Hematopoietic multipotent progenitor cell treated with erythropoietin and hydrocortisone succinate and interleukin-3 and kit ligand, for 8 days (in vitro differentiated cells): ENCODE results near the gene CTNNA2.

Experiments used
- DNase-seq: peaks from one replicate; pipeline ENCODE4 v3.0.0-alpha.2; 2015

CTNNA2 gene

DNA sequence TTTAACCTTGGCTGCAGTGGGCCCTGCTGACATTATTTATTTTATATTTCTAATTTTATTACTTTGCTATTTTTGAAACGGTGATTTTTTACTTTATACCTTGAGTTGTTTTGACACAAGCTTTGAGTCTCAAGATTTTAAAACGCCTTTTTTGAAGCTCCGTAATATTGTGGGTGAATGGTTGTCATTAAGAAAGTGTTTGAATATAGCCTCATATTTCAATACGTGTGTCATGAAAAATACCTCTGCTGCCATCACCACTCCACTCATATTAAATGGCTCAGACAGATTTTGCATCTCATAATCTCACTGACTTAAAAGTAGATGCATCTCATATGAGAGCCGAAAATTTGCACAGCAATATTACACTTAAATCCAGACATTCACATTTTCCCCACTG lies 106.6 kb downstream of the CTNNA2 start:
- no peak for DNase-seq

DNA sequence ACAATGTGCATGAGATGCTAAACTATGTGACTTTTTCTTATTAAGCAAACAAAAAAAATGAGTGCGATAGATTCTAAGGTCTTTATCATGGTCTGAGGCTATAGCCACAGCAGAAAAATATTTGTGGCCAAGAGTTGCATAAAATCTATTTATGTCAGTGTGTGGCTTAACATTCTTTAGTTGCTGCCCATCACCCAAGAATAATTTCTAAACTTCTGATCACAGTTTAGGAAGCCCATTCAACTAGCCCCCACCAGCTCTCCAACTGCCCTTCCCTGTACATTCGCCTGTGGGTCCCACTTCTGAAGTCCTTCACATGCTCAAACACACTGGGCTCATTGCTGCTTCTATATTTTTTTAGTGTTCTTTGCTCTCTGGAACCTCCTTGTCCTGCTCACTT lies 107.1 kb downstream of the CTNNA2 start:
- no peak for DNase-seq

DNA sequence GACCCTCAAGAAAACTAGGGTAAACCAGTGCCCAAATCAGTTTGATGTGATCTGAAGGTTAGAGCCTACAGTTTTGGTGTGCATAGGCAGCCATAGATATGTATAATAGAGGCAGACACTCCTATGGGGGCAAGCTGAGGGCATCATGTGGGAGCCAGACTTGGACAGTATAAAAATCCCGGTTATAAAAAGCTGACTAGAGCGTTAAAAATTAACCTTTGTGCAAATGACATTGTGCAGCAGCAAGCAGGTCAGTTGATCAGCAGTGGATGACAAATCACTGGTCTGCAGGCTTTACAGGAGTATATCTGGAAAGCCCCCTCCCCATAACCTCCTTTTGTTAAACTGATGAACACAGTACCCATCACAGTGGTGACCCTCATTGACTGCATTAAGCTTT lies 107.8 kb downstream of the CTNNA2 start:
- no peak for DNase-seq

DNA sequence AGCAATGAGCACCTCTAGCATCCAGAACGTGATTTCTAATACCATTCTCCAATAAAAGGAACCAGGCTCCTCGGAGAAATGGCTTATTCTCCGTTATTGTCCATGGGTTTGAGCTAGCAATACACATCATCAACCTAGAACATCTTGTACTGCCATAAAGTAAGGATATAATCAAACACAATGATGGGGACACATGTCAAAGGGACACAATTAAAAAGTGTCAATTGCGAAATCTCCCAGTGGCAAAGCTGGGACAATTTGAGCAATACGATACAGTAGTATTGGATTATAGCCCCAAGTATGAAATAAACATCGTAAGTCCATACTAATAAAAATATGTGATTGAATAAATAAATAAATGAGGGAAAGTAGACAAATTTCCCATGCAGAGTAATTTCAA lies 108.4 kb downstream of the CTNNA2 start:
- DNase-seq: no peak

DNA sequence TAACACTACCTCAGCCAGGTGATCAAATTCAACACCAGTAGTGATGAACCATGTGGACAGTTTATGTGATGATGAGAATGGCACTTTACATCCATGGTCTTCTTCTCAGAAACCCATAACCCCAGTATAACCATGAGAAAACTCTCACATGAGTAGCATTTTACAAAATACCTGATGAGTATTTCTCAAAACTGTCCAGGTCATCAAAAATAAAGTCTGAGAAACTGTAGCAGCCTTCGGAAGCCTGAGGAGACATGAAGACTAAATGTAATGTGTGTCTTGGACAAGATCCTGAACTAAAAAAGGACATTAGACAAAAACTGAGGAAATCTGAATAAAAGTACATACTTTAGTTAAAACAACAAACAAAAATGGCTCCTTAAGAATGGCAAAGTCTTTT lies 108.9 kb downstream of the CTNNA2 start:
- DNase-seq: no peak

DNA sequence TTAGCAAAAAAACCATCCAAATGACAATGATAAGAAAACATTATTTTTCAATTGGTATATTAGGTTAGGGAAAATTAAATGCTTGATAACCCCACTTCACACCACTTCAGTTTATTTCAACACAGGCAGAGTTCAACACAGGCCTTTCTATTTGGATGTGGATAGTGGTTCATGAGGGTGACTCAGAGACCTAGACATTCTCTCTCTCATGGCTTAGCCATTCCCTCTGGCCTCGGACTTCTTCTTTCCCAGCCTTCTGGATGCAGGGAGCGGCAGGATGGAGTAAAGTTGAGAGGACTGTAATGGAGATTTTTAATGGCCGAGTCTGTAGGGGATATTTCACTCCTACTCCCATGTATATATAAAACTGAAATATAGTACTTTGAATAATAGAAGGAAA lies 109.7 kb downstream of the CTNNA2 start:
- no peak for DNase-seq

DNA sequence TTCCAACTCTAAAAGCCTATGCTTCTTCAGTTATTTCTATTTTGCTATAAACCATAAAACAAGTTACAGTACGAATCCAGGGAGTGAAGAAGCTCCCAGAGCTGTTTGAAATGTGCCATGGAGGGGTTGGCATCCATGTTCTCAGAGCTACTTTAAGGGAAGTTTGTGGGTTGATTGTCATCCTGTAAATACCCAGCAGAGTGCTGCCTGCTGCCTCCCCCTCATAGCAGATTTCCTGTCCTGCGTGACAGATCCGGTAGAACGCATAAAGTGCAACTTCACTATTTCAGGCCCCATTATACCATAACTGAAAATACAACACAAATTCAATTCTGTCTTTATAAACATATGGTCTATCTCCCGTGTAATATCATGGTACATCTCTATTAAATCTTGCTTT lies 114.4 kb downstream of the CTNNA2 start:
- DNase-seq: no peak

DNA sequence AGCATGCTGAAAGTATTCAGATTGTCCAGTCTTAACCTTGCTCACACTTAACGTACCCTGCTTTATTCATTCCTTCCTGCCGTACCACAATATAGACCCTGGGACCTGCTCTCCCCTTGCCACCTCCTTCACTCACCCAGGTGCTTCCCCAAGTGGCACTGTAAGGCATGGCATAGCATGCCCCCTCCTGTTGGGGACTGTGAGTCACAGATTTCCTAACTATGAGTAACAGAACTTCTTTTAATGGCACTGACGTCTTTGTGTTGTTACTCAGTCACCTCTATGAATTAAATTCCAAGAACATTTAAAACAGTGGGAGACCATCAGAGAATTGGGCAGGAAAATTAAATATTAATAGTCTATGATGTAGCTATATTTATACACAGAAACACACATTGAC lies 117.2 kb downstream of the CTNNA2 start:
- DNase-seq: no peak

DNA sequence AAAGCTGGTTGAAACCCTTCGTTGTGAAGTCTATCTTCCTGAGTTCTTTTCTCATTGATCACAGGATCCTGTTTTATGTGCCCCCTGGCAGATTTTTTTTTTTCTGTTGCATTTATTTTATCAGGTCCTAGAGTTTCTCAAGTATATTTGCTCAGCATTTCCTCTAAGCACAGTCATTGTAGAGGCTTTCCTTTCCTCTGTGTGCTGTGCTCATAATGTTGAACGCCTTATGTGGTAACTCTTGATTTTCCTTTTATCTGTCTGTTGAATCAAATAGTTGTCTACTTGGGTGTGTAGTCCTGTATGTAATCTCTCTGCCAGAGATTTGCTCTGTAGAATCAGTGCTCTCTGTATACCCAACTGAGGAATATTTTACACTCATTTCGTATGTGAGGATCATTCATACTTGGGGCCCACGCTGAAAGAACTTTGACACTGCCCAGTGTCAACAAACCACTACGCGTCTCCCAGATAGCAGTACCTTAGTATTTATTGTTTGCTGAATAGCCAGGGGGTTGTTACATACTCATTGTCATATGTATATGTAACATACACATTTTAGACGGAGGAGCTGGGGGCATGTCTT lies 118.2 kb downstream of the CTNNA2 start:
- no peak for DNase-seq

DNA sequence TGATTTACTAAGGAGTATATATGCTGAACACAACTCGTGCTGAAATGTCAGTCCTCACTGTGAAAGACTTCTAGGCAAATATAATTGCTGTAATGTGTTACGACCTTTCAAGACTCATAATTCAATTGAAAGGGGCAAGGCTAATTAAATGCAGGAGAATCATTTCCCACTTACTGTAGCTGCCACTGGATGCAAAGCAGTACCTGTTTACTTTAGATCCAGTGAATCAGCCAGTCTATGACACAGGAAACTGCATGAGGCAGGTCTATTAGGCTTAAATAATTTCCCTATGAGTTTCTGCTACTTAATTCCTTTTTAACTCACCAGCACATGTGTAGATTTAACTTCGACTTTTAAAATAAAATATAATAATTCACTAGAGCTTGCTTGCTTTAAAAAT lies 125.6 kb downstream of the CTNNA2 start:
- no peak for DNase-seq

DNA sequence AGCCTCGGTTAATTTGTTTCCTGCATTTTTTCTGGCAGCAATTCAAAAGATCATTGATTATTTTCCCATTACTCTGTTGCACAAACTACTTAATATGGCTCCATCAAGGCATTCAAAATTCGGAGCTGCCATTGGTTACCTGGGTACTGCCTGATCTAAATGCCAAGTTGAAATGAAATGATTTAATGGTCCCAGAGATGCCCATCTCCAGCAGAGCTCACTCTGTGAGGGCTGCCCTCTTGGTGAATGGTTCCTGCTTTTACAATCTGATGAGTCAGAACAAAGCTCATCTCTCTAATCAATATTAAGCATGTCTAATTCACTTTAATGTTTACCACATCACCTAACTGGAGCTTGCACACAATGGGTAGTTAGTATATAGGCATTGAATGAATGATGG lies 126.1 kb downstream of the CTNNA2 start:
- DNase-seq: no peak

DNA sequence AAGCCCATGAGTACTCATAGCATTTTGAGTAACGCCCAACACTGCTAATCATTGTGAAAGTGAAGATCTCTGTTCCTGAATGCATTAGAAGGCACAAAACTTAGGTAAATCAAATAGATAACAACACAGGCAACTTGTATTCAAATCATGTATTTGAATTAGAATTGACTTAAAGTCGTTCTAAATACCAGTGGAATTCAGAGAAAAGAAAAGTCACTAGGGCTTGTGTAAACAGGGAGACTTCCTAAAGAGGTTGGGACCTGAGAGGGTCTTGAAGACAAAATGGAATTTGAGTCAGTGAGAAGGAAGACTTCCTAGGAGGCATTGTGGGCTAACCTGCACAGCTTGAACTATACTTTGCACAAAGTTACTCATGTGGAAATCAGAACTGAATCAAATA lies 127.2 kb downstream of the CTNNA2 start:
- no peak for DNase-seq

DNA sequence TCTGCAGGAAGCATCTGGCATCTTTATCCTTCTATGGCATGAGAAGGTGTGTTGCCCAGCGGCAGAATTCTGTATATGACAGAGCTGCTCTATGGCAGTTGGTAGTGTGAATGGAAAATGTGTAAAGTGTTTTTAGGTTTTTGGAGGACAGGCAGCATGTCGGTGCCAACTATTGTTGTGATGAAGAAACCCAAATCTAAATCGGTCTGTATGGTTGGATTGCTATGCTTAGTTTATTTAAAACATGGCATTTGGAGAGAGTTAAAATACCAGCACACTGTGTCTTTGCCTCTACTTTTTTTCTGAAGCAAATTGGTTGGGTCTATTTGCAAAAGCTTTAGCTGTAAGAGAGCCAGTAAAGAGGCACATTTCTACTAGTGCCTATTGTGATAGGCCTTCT lies 136.7 kb downstream of the CTNNA2 start:
- no peak for DNase-seq

DNA sequence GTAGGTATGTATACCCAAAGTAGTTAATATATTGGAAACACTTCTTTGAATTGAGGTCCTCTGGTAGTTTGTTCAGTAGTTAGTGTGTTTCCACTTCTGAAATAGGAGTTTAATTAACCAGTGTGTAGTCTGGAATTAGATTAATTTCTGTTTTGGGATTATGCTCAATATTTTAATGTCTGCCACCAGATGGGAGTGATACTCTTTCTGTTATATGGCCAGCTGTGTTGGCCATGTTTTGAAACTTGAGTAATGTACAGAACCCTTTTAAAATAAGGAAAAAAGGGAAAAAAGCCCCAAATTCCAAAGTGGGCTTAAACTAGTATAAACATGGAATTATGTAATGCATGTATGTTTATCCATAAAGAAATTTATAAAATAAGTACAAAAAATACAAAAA lies 147.7 kb downstream of the CTNNA2 start:
- DNase-seq: no peak

DNA sequence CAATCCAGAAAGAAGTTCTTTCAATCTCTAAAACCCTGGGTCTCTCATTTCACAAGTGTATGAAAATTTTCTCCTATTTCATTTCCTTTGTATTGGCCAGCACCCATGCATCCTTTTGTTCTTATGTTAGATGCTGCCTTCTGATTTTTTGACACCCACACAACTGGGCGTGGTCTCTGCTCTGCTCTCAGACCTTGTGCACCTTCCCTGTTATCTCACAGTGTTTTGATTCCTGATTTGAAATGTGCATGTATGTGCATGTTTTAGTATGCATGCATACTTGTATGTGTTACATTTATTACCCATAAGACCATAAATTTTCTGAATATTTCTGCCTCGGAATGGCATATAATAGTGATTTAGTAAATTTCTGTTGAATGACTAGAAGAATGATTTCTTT lies 152.2 kb downstream of the CTNNA2 start:
- no peak for DNase-seq

DNA sequence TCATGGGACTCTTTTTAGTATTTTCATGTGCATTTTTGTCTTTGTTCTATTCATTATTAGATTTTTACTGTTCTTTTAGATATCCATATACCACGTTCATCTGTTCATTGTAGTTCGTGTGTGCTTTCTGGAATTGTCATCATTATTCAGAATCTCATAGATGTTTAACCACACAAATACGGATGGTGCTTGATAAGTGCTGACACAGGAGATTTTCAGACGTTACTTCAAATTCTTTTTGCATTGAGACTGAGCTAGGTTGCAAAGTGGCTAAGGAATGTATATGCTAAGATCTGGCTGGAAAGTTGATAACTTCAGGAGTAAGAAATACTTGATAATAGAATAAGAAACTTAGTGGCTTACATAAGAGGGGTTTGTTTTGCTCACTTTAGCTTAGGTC lies 153.6 kb downstream of the CTNNA2 start:
- DNase-seq: no peak

DNA sequence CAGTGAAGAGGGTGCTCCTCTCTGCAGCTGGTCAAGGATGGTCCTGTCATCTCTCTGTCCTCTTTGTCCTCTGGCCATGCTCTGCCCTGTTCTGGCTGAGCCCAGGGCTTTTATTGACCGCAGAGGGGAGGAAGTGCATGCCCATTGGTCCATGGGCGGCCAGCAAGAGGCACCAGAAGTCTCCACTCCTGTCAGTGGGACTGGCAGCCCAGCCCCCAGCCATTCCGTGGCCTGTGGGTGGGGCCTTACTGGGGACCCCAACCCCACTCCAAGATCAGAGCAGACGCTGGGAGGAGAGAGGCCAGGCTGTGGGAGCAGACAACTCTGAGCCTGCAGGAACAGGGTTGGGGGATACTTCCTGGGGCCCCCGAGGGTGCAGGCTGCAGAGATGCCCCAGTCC lies 156.9 kb downstream of the CTNNA2 start:
- DNase-seq: no peak

DNA sequence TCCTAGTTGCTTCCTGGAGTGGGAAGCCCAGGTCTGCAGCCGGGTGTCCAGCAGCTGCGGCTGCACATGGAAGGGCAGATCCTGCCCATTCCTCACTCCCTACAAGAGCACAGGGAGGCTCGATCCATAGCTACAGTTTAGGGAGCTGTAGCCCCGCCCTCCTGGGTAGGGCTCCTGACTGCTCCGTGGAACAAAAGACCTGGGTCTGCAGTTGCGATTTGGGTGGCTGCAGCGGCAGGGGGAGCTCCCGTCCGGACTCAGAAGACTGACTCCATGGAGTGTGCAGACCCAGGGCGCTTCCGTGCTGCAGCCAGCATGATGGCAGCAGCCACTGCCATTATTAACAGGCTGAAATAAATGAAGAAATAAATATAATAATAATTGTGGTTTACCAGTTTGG lies 157.3 kb downstream of the CTNNA2 start:
- DNase-seq: no peak

DNA sequence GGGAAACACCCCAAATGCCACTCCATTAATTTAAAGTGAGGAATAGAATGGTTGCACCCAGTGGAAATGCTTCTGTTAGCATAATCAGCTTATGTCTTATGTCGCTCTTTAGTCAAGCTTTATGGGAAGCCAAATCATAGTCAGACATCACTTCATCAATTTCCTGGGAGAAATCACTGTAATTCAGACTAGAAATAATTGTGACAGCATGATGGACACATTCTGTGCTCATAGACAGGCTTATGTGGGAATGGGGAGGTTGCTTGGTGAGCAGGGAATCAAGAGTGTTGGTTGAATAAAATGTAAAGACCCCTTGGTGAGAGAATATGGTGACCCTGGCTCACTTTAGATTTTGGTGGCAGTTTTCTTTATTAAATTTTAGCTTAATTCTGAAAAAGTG lies 174.0 kb downstream of the CTNNA2 start:
- DNase-seq: no peak

DNA sequence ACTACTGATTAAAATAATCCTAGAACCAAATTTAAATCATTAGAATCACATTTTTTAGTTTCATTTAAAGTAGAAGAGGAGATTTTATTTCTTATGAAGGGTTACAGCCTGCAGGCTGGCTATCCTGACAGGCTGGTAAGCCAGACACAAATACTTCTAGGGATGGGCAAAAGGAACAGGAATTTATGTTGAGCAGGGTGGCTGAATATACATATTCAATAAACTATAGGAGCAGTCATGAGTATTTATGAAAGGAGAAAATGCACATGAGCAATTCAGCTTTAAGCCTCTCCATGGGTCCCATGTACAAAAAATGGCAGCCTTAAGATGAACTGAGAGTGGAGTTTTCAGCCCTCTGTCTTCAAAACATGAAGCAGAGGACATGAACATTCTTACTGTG lies 182.4 kb downstream of the CTNNA2 start:
- DNase-seq: no peak

DNA sequence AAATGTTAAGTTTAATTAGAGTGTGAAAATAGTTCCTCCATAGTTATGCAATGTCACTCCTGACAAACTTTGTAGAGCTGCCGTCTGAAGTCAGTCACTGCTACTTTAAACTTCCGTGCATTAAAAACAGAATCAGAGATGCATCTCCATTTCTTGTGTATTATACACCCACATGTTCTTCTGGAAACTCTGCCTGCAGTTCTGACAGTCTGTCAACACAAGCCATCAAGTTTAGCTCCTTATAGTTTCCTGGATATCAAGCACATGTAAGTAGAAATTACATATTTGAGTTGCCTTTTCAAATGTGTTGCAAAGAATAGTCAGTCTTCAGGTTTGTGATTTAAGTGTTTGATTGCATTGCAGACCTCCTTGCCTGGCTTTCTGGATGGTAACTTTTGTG lies 184.3 kb downstream of the CTNNA2 start:
- no peak for DNase-seq

DNA sequence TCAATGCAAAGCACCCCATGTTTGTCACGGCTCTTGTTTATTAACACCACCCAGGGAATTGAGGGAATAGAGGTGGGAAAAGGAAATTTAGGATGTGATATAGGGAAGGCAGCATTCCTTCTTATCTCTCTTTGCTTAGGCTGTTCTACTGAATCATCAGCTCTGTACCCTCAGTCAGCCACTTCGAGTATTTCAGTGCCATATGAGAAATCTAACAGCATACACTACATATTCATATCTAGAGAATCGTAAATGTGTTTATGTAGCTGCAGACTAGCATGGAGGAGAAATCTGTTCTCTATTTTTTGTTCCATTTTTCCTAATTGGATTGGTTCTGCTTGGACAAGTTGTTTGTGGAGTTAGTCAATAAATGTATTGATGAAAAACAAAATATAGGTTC lies 187.8 kb downstream of the CTNNA2 start:
- DNase-seq: no peak

DNA sequence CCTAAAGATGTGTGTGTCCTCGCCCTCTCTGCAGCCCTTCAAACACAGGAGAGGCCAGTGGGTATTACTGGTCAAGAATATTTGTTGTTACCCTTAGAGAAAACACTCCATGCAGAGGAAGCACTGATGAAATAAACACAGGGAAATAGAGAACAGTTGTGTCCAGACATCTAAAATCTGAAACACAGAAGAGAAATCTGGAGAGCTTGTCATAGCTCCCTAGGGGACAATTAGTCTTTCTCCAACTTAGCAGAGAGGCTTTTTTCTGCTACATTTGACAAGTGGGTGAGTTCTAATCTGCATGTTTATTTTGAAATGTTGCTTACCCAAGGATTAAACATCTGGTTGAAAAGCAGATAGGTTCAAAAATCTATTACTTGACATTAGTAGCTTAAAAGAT lies 190.1 kb downstream of the CTNNA2 start:
- DNase-seq: no peak

DNA sequence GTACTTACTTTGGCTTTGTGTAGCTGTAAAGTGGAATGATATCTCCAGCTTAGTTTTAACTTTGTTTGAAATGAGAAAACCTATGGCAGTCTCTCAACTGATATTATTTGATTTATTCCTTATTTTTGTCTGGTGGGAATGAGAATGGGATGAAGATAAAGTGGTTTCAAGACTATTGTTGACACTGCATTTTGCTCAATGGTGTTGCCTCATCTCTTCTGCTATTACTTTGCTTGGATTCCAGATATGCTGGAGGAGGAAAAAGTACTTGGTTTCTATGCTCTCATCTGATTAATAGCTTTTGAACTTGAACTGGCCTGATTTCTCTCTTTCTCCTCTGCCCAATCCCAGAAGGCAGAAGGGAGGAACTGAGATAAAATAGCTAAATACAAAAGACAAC lies 198.2 kb downstream of the CTNNA2 start:
- no peak for DNase-seq

DNA sequence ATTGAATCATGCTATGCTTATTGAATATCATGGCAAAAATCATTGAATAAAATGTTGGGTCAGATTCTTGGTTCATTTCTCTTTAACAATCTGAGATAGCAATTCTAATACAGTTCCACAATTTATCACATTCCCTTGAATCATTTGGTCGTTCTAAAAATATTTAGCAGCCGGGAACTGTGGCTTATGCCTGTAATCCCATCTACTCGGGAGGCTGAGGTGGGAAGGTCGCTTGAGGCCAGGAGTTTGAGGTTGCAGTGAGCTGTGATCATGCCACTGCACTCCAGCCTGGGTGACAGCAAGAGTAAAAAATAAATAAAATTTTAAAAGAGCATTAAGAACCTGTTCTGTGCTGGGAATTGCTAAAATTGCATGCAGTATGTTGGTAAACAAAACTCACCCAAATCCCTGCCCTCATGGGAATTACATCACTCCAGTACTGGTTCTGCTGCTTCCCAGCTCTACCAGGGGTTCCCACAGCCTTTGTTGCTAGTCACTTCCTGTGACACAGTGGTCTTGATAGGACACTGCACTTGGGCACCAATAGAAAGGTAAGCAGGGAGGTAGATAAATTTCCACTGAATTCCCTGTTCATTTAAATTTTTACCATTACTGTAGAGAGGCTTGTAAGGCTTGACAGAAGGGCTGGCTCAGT lies 200.4 kb downstream of the CTNNA2 start:
- no peak for DNase-seq

DNA sequence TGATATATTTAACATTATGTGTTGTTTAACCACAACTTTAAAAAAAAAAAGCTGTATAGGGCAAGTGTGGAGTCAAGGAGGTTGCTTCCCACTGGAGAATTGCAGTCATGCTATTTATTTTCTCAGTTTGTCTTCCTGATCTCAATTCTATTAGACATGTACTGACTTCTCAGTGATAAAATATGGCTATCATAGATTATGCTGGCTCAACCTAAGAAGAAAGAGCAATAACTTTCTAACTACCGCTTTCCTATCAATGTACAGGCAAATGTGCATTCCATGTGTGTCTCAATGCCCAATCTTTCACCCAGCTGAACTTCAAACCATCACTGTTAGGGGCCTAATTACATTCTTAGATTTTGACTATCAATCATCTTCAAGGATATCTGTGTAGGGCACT lies 201.4 kb downstream of the CTNNA2 start:
- DNase-seq: no peak
